Measurements from ENCODE around the gene SLC16A12. TPM values are rescaled to one million over a fixed set of nuclear protein-coding genes. Genes with fewer than 3 reads are reported as not detected.
"Not testable (repeated sequence)": the region's sequence is repeated elsewhere in the genome, so short reads cannot be mapped to it uniquely, and the experiment has no call there.

The SLC16A12 gene
- total RNA-seq, 1 donor, result not detected

GRCh38 chr10:89475591-89475998 lies 59.8 kb downstream of the SLC16A12 start:
- no peak for DNase-seq (ENCODE audit: low read depth in 2 of 3, low spot score in 2 of 3)

- no peak for DNase-seq (ENCODE audit: low read depth in 2 of 3, low spot score in 2 of 3)
Measured at GRCh38 chr10:89475125-89475524, 60.3 kb downstream of the SLC16A12 start.

GRCh38 chr10:89474452-89474851 lies 60.9 kb downstream of the SLC16A12 start:
- DNase-seq (ENCODE audit: low read depth in 2 of 3, low spot score in 2 of 3), result no peak

GRCh38 chr10:89471110-89471809 lies 64.1 kb downstream of the SLC16A12 start:
- no peak for DNase-seq (ENCODE audit: low read depth in 2 of 3, low spot score in 2 of 3)

GRCh38 chr10:89470628-89471027 lies 64.8 kb downstream of the SLC16A12 start:
- DNase-seq (ENCODE audit: low read depth in 2 of 3, low spot score in 2 of 3), result no peak

GRCh38 chr10:89469517-89469916 lies 65.9 kb downstream of the SLC16A12 start:
- DNase-seq (ENCODE audit: low read depth in 2 of 3, low spot score in 2 of 3), result no peak

GRCh38 chr10:89468191-89468965 lies 67.0 kb downstream of the SLC16A12 start:
- DNase-seq (ENCODE audit: low read depth in 2 of 3, low spot score in 2 of 3), result no peak

GRCh38 chr10:89466599-89467035 lies 68.8 kb downstream of the SLC16A12 start:
- DNase-seq (ENCODE audit: low read depth in 2 of 3, low spot score in 2 of 3), result peak in 2 of 3 donors; percentile 36 to 62

- no peak for DNase-seq (ENCODE audit: low read depth in 2 of 3, low spot score in 2 of 3)
Measured at GRCh38 chr10:89465196-89465595, 70.2 kb downstream of the SLC16A12 start.

- DNase-seq (ENCODE audit: low read depth in 2 of 3, low spot score in 2 of 3), result no peak
Measured at GRCh38 chr10:89463846-89464537, 71.4 kb downstream of the SLC16A12 start.

- no peak for DNase-seq (ENCODE audit: low read depth in 2 of 3, low spot score in 2 of 3)
Measured at GRCh38 chr10:89458784-89459183, 76.6 kb downstream of the SLC16A12 start.

- no peak for DNase-seq (ENCODE audit: low read depth in 2 of 3, low spot score in 2 of 3)
Measured at GRCh38 chr10:89458291-89458690, 77.1 kb downstream of the SLC16A12 start.

GRCh38 chr10:89454561-89455347 lies 80.6 kb downstream of the SLC16A12 start:
- no peak for DNase-seq (ENCODE audit: low read depth in 2 of 3, low spot score in 2 of 3)

- DNase-seq (ENCODE audit: low read depth in 2 of 3, low spot score in 2 of 3), result no peak
Measured at GRCh38 chr10:89452193-89452592, 83.2 kb downstream of the SLC16A12 start.

GRCh38 chr10:89450901-89451300 lies 84.5 kb downstream of the SLC16A12 start:
- DNase-seq (ENCODE audit: low read depth in 2 of 3, low spot score in 2 of 3), result no peak

- DNase-seq (ENCODE audit: low read depth in 2 of 3, low spot score in 2 of 3), result not testable (repeated sequence)
Measured at GRCh38 chr10:89444819-89445218, 90.6 kb downstream of the SLC16A12 start.

- no peak for DNase-seq (ENCODE audit: low read depth in 2 of 3, low spot score in 2 of 3)
Measured at GRCh38 chr10:89442289-89442688, 93.1 kb downstream of the SLC16A12 start.

- DNase-seq (ENCODE audit: low read depth in 2 of 3, low spot score in 2 of 3), result no peak
Measured at GRCh38 chr10:89440226-89441009, 95.0 kb downstream of the SLC16A12 start.

- DNase-seq (ENCODE audit: low read depth in 2 of 3, low spot score in 2 of 3), result no peak
Measured at GRCh38 chr10:89438525-89438924, 96.9 kb downstream of the SLC16A12 start.

- DNase-seq (ENCODE audit: low read depth in 2 of 3, low spot score in 2 of 3), result no peak
Measured at GRCh38 chr10:89431977-89432376, 103.4 kb downstream of the SLC16A12 start.
